Measurements from ENCODE around the gene MAP4. TPM values are rescaled to one million over a fixed set of nuclear protein-coding genes. Genes with fewer than 3 reads are reported as not detected.

Gene MAP4
- total RNA-seq, 2 experiments from 2014 or later, result 95.2 to 96.7 TPM

- H3K4me1 Mint-ChIP-seq, result peaks cover 7% of the 10 kb centered on the region
- no peak for DNase-seq
- no peaks in the 10 kb centered on the region for H3K27me3 Mint-ChIP-seq
- peaks cover 2% of the 10 kb centered on the region for H3K9me3 Mint-ChIP-seq
- peaks cover 19% of the 10 kb centered on the region for H3K36me3 Mint-ChIP-seq
- no peak overlapping the region for H3K4me3 Mint-ChIP-seq
- no peak overlapping the region for H3K27ac Mint-ChIP-seq
These were observed 131.0 kb downstream of the MAP4 start for GRCh38 chr3:47885168-47885567.

- H3K27ac Mint-ChIP-seq, result no peak overlapping the region
These were observed 131.6 kb downstream of the MAP4 start for GRCh38 chr3:47884603-47885002.

GRCh38 chr3:47882338-47882737 lies 133.9 kb downstream of the MAP4 start:
- H3K36me3 Mint-ChIP-seq, result peaks cover 19% of the 10 kb centered on the region

More at GRCh38 chr3:47884603-47885002, 131.6 kb downstream of the MAP4 start:
- Mint-ChIP-seq H3K36me3 (peaks cover 19% of the 10 kb centered on the region), H3K9me3 (peaks cover 2% of the 10 kb centered on the region), H3K4me3 (no peak overlapping the region), H3K27me3 (no peaks in the 10 kb centered on the region), H3K4me1 (peaks cover 7% of the 10 kb centered on the region)
- DNase-seq, result no peak

GRCh38 chr3:47877719-47878118 lies 138.5 kb downstream of the MAP4 start:
- Mint-ChIP-seq H3K4me3 (no peak overlapping the region), H3K36me3 (peaks cover 3% of the 10 kb centered on the region), H3K27ac (no peak overlapping the region), H3K9me3 (no peaks in the 10 kb centered on the region), H3K27me3 (no peaks in the 10 kb centered on the region), H3K4me1 (peaks cover 12% of the 10 kb centered on the region)
- DNase-seq, result no peak

More at GRCh38 chr3:47882338-47882737, 133.9 kb downstream of the MAP4 start:
- H3K9me3 Mint-ChIP-seq, result peaks cover 2% of the 10 kb centered on the region
- no peak overlapping the region for H3K27ac Mint-ChIP-seq
- no peak overlapping the region for H3K4me3 Mint-ChIP-seq
- no peaks in the 10 kb centered on the region for H3K27me3 Mint-ChIP-seq
- H3K4me1 Mint-ChIP-seq, result peaks cover 17% of the 10 kb centered on the region
- no peak for DNase-seq

- DNase-seq, result no peak
- H3K27me3 Mint-ChIP-seq, result no peaks in the 10 kb centered on the region
- H3K4me1 Mint-ChIP-seq, result peaks cover 12% of the 10 kb centered on the region
- H3K27ac Mint-ChIP-seq, result no peak overlapping the region
- H3K9me3 Mint-ChIP-seq, result no peaks in the 10 kb centered on the region
- peaks cover 3% of the 10 kb centered on the region for H3K36me3 Mint-ChIP-seq
- no peak overlapping the region for H3K4me3 Mint-ChIP-seq
These were observed 138.9 kb downstream of the MAP4 start for GRCh38 chr3:47877290-47877689.

- Mint-ChIP-seq H3K27ac (no peak overlapping the region), H3K4me1 (peaks cover 12% of the 10 kb centered on the region)
These were observed 141.3 kb downstream of the MAP4 start for GRCh38 chr3:47874913-47875312.

GRCh38 chr3:47874438-47874837 lies 141.8 kb downstream of the MAP4 start:
- H3K27me3 Mint-ChIP-seq, result no peaks in the 10 kb centered on the region
- H3K4me3 Mint-ChIP-seq, result no peak overlapping the region
- peaks cover 12% of the 10 kb centered on the region for H3K4me1 Mint-ChIP-seq
- peaks cover 11% of the 10 kb centered on the region for H3K36me3 Mint-ChIP-seq
- H3K27ac Mint-ChIP-seq, result no peak overlapping the region
- H3K9me3 Mint-ChIP-seq, result no peaks in the 10 kb centered on the region
- DNase-seq, result no peak

More at GRCh38 chr3:47874913-47875312, 141.3 kb downstream of the MAP4 start:
- no peak for DNase-seq
- peaks cover 9% of the 10 kb centered on the region for H3K36me3 Mint-ChIP-seq
- H3K4me3 Mint-ChIP-seq, result no peak overlapping the region
- H3K27me3 Mint-ChIP-seq, result no peaks in the 10 kb centered on the region
- no peaks in the 10 kb centered on the region for H3K9me3 Mint-ChIP-seq

- Mint-ChIP-seq H3K4me3 (no peak overlapping the region), H3K9me3 (no peaks in the 10 kb centered on the region), H3K27me3 (no peaks in the 10 kb centered on the region), H3K27ac (no peak overlapping the region), H3K4me1 (peaks cover 9% of the 10 kb centered on the region), H3K36me3 (peaks cover 18% of the 10 kb centered on the region)
- DNase-seq, result no peak
These were observed 143.3 kb downstream of the MAP4 start for GRCh38 chr3:47872916-47873315.

GRCh38 chr3:47871389-47871788 lies 144.8 kb downstream of the MAP4 start:
- Mint-ChIP-seq H3K27ac (no peak overlapping the region), H3K36me3 (peaks cover 20% of the 10 kb centered on the region), H3K27me3 (no peaks in the 10 kb centered on the region), H3K9me3 (no peaks in the 10 kb centered on the region), H3K4me1 (no peaks in the 10 kb centered on the region), H3K4me3 (no peak overlapping the region)
- no peak for DNase-seq

- Mint-ChIP-seq H3K27ac (no peak overlapping the region), H3K4me1 (no peaks in the 10 kb centered on the region), H3K9me3 (no peaks in the 10 kb centered on the region), H3K27me3 (no peaks in the 10 kb centered on the region), H3K4me3 (no peak overlapping the region), H3K36me3 (peaks cover 24% of the 10 kb centered on the region)
- no peak for DNase-seq
These were observed 145.4 kb downstream of the MAP4 start for GRCh38 chr3:47870702-47871260.

- no peaks in the 10 kb centered on the region for H3K27me3 Mint-ChIP-seq
- H3K27ac Mint-ChIP-seq, result no peak overlapping the region
- no peaks in the 10 kb centered on the region for H3K4me1 Mint-ChIP-seq
- H3K36me3 Mint-ChIP-seq, result peaks cover 24% of the 10 kb centered on the region
- H3K4me3 Mint-ChIP-seq, result no peak overlapping the region
- DNase-seq, result no peak
- no peaks in the 10 kb centered on the region for H3K9me3 Mint-ChIP-seq
These were observed 146.1 kb downstream of the MAP4 start for GRCh38 chr3:47870156-47870555.

GRCh38 chr3:47868306-47868705 lies 147.9 kb downstream of the MAP4 start:
- Mint-ChIP-seq H3K4me3 (no peak overlapping the region), H3K4me1 (no peaks in the 10 kb centered on the region), H3K9me3 (no peaks in the 10 kb centered on the region), H3K36me3 (peaks cover 22% of the 10 kb centered on the region), H3K27me3 (no peaks in the 10 kb centered on the region), H3K27ac (no peak overlapping the region)
- DNase-seq, result no peak

GRCh38 chr3:47867451-47868044 lies 148.7 kb downstream of the MAP4 start:
- Mint-ChIP-seq H3K9me3 (no peaks in the 10 kb centered on the region), H3K27ac (no peak overlapping the region), H3K4me1 (no peaks in the 10 kb centered on the region), H3K27me3 (no peaks in the 10 kb centered on the region), H3K4me3 (no peak overlapping the region), H3K36me3 (peaks cover 22% of the 10 kb centered on the region)
- DNase-seq, result no peak

- H3K4me3 Mint-ChIP-seq, result no peak overlapping the region
- H3K27ac Mint-ChIP-seq, result no peak overlapping the region
- no peaks in the 10 kb centered on the region for H3K27me3 Mint-ChIP-seq
- H3K36me3 Mint-ChIP-seq, result peaks cover 16% of the 10 kb centered on the region
- DNase-seq, result no peak
- no peaks in the 10 kb centered on the region for H3K4me1 Mint-ChIP-seq
- no peaks in the 10 kb centered on the region for H3K9me3 Mint-ChIP-seq
These were observed 151.0 kb downstream of the MAP4 start for GRCh38 chr3:47865192-47865591.

GRCh38 chr3:47863391-47864128 lies 152.7 kb downstream of the MAP4 start:
- H3K4me3 Mint-ChIP-seq, result no peak overlapping the region
- no peak overlapping the region for H3K27ac Mint-ChIP-seq
- peaks cover 8% of the 10 kb centered on the region for H3K36me3 Mint-ChIP-seq
- H3K4me1 Mint-ChIP-seq, result no peaks in the 10 kb centered on the region
- no peaks in the 10 kb centered on the region for H3K27me3 Mint-ChIP-seq
- H3K9me3 Mint-ChIP-seq, result no peaks in the 10 kb centered on the region
- DNase-seq, result no peak

Measured in activated naive CD8-positive, alpha-beta T cell treated with anti-CD3 and anti-CD28 coated beads for 36 hours (primary cell).